Coronary artery (tissue), 2 donors: ENCODE data around the gene CCDC61.

Experiments used
- DNase-seq: peaks from one replicate; pipeline ENCODE4 v3.0.0-alpha.2; 2017; ENCODE audit warnings: low spot score
- H3K27ac ChIP-seq, 2 donors: fragments of 200-600 bp; sonication (generic); one replicate each; pipeline ENCODE4 v1.5.1; 2016 to 2019
- H3K4me3 ChIP-seq: fragments of 200-600 bp; sonication (generic); 2 replicates; pipeline ENCODE4 v1.5.1; 2016; ENCODE audit warnings: mild to moderate bottlenecking, moderate library complexity
- CTCF ChIP-seq: fragments of 200-600 bp; sonication (generic); IDR thresholded peaks from one replicate; pipeline ENCODE4 v1.5.1; 2019; ENCODE audit warnings: antibody characterized with exemption

CCDC61 gene

GRCh38 chr19:46030812-46031550 lies 35.7 kb downstream of the CCDC61 start:
- no peak overlapping the region for H3K27ac ChIP-seq
- no peak overlapping the region for H3K4me3 ChIP-seq
- no peak for DNase-seq
- no peak for TF ChIP-seq CTCF

- no peak for TF ChIP-seq CTCF
- DNase-seq = no peak
Measured at GRCh38 chr19:46031781-46032596, 36.7 kb downstream of the CCDC61 start.

GRCh38 chr19:46032597-46033025 lies 37.3 kb downstream of the CCDC61 start:
- no peak overlapping the region for H3K4me3 ChIP-seq
- TF ChIP-seq CTCF = no peak
- no peak overlapping the region for H3K27ac ChIP-seq
- no peak for DNase-seq

More at GRCh38 chr19:46031781-46032596, 36.7 kb downstream of the CCDC61 start:
- H3K4me3 ChIP-seq = no peak overlapping the region
- no peak overlapping the region for H3K27ac ChIP-seq

- H3K27ac ChIP-seq = no peak overlapping the region
- no peak for TF ChIP-seq CTCF
- no peak overlapping the region for H3K4me3 ChIP-seq
- no peak for DNase-seq
Measured at GRCh38 chr19:46033401-46033800, 38.1 kb downstream of the CCDC61 start.

- no peak for DNase-seq
- Histone ChIP-seq H3K27ac (no peak overlapping the region), H3K4me3 (no peak overlapping the region)
- TF ChIP-seq CTCF = no peak
Measured at GRCh38 chr19:46035546-46035945, 40.3 kb downstream of the CCDC61 start.

GRCh38 chr19:46035986-46036743 lies 40.9 kb downstream of the CCDC61 start:
- Histone ChIP-seq H3K4me3 (no peak overlapping the region), H3K27ac (no peak overlapping the region)
- DNase-seq = no peak
- no peak for TF ChIP-seq CTCF
